ENCODE data around the gene RBM4B. TPM values are rescaled to one million over a fixed set of nuclear protein-coding genes. Genes with fewer than 3 reads are reported as not detected.

Gene RBM4B
- total and polyA plus RNA-seq, 4 donors, result 7.1 to 13.8 (median 10.6) TPM

DNA sequence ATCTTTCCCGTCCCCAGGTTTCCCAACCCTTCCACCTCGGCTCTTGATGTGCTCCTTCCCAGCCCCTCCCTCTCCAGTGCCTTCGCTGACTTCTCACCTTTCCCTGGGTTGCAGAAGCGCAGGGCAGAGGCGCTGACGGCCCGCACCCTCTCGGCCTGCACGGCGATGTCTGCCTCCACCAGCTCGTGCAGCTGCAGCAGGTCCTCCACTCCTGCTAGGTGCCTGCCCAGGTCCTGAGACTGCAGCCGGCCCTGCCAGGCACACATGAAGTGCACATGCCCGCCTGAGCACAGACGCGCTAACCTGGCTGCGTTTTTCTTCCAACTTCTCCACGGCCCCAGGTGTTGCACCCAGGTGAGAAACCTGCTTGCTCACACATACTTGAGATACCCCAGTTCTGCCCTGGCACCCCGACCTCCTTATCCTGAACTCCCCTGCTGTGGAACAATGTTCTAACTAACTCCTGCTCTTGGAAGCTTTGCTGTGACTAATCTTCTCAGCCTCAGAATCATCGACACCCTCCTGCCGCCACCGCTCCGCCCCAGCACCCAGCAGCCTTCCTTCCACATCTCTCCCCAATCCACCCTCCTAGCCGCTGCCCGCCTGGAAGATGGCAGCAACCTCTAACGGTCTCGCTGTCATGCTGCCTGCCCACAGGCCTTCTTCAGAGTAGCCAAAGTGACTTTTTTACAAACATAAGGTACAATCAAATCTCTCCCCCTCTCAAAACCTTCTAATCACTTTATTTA, 28.1 kb upstream of the RBM4B start:
- Histone ChIP-seq H3K4me3 (ENCODE audit: low read depth in 1 of 3, low read length in 3 of 3) (no peak overlapping the region), H3K27ac (ENCODE audit: low read depth in 1 of 2, low read length in 2 of 2) (no peak overlapping the region), H3K4me1 (ENCODE audit: control insufficient read depth in 4 of 4, insufficient read depth in 4 of 4, low read length in 3 of 4) (peaks cover 0 to 18% (median 12%) of the 10 kb centered on the region in 4 donors), H3K9ac (ENCODE audit: low read depth in 1 of 2, low read length in 2 of 2) (no peak overlapping the region), H3K9me3 (ENCODE audit: control insufficient read depth in 4 of 4, low read length in 3 of 4) (no peaks in the 10 kb centered on the region), H3K36me3 (ENCODE audit: control insufficient read depth in 4 of 4, insufficient read depth in 3 of 4, low read depth in 1 of 4, low read length in 3 of 4) (peaks cover 12 to 50% (median 20%) of the 10 kb centered on the region in 4 donors), H3K27me3 (ENCODE audit: control insufficient read depth in 4 of 4, insufficient read depth in 4 of 4, low read length in 3 of 4) (no peaks in the 10 kb centered on the region)
- TF ChIP-seq, protein P1, sequence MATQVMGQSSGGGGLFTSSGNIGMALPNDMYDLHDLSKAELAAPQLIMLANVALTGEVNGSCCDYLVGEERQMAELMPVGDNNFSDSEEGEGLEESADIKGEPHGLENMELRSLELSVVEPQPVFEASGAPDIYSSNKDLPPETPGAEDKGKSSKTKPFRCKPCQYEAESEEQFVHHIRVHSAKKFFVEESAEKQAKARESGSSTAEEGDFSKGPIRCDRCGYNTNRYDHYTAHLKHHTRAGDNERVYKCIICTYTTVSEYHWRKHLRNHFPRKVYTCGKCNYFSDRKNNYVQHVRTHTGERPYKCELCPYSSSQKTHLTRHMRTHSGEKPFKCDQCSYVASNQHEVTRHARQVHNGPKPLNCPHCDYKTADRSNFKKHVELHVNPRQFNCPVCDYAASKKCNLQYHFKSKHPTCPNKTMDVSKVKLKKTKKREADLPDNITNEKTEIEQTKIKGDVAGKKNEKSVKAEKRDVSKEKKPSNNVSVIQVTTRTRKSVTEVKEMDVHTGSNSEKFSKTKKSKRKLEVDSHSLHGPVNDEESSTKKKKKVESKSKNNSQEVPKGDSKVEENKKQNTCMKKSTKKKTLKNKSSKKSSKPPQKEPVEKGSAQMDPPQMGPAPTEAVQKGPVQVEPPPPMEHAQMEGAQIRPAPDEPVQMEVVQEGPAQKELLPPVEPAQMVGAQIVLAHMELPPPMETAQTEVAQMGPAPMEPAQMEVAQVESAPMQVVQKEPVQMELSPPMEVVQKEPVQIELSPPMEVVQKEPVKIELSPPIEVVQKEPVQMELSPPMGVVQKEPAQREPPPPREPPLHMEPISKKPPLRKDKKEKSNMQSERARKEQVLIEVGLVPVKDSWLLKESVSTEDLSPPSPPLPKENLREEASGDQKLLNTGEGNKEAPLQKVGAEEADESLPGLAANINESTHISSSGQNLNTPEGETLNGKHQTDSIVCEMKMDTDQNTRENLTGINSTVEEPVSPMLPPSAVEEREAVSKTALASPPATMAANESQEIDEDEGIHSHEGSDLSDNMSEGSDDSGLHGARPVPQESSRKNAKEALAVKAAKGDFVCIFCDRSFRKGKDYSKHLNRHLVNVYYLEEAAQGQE (IDR thresholded peaks at IDR 0.05), result no peak
- TF ChIP-seq FOXA1 (IDR thresholded peaks at IDR 0.05), result no peak
- no peak for TF ChIP-seq EGR1 (IDR thresholded peaks at IDR 0.05; ENCODE audit: low read depth in 2 of 2)
- no peak for TF ChIP-seq RAD21 (IDR thresholded peaks at IDR 0.05)
- no peak for TF ChIP-seq HNF4G (IDR thresholded peaks at IDR 0.05)
- no peak for TF ChIP-seq HNF4A (conservative IDR thresholded peaks at IDR 0.05)
- TF ChIP-seq GABPA (IDR thresholded peaks at IDR 0.05 in 1 of 2, conservative IDR thresholded peaks at IDR 0.05 in 1 of 2), result no peak
- TF ChIP-seq, protein P2, sequence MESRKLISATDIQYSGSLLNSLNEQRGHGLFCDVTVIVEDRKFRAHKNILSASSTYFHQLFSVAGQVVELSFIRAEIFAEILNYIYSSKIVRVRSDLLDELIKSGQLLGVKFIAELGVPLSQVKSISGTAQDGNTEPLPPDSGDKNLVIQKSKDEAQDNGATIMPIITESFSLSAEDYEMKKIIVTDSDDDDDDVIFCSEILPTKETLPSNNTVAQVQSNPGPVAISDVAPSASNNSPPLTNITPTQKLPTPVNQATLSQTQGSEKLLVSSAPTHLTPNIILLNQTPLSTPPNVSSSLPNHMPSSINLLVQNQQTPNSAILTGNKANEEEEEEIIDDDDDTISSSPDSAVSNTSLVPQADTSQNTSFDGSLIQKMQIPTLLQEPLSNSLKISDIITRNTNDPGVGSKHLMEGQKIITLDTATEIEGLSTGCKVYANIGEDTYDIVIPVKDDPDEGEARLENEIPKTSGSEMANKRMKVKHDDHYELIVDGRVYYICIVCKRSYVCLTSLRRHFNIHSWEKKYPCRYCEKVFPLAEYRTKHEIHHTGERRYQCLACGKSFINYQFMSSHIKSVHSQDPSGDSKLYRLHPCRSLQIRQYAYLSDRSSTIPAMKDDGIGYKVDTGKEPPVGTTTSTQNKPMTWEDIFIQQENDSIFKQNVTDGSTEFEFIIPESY (IDR thresholded peaks at IDR 0.05), result no peak
- TF ChIP-seq FOXA2 (IDR thresholded peaks at IDR 0.05), result no peak
- no peak for TF ChIP-seq NR2F2 (IDR thresholded peaks at IDR 0.05)
- no peak for TF ChIP-seq SP1 (IDR thresholded peaks at IDR 0.05)
- TF ChIP-seq, protein P3, sequence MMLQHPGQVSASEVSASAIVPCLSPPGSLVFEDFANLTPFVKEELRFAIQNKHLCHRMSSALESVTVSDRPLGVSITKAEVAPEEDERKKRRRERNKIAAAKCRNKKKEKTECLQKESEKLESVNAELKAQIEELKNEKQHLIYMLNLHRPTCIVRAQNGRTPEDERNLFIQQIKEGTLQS (IDR thresholded peaks at IDR 0.05), result no peak
- TF ChIP-seq, protein P4, sequence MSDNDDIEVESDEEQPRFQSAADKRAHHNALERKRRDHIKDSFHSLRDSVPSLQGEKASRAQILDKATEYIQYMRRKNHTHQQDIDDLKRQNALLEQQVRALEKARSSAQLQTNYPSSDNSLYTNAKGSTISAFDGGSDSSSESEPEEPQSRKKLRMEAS (IDR thresholded peaks at IDR 0.05), result no peak
- no peak for TF ChIP-seq RXRA (IDR thresholded peaks at IDR 0.05)
- no peak for DNase-seq (ENCODE audit: low spot score)
- WGBS, result 94% methylated on average over 26 of the region's 26 CpGs

DNA sequence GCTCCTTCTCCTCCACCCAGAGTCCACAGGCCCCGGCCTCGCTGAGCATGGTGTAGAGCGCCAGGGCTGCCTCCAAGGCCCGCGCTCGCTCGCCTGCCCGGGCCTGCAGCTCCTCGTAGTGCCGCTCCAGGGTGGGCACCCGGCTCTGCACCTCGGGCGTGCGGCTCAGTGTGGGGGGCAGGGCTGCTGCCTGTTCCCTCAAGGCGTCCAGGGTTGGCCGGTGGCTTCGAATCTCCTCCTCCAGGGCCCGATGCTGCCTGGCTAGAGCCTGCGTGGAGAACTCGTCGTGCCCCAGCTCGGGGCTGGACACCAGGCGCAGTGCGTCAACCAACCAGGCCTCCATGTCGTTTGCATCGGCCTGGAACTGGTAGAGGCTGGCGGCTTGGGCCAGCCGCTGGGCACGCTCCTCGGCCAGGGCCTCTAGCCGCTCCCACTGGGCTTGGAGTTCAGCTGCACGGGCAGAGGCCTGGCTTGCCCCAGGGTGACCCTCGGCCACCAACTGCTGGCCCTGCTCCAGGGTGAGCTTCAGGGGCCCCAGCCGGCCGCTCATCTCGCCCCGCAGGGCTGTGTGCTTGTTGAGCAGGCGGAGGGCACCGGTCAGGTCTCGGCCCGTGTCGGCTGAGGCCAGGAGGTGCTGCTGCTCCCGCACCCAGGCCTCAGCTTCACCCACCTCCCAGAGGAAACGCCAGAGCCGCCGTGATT, 27.1 kb upstream of the RBM4B start:
- Histone ChIP-seq H3K27me3 (ENCODE audit: control insufficient read depth in 4 of 4, insufficient read depth in 4 of 4, low read length in 3 of 4) (no peaks in the 10 kb centered on the region), H3K27ac (ENCODE audit: low read depth in 1 of 2, low read length in 2 of 2) (no peak overlapping the region), H3K9ac (ENCODE audit: low read depth in 1 of 2, low read length in 2 of 2) (no peak overlapping the region), H3K9me3 (ENCODE audit: control insufficient read depth in 4 of 4, low read length in 3 of 4) (no peaks in the 10 kb centered on the region), H3K36me3 (ENCODE audit: control insufficient read depth in 4 of 4, insufficient read depth in 3 of 4, low read depth in 1 of 4, low read length in 3 of 4) (peaks cover 12 to 47% (median 22%) of the 10 kb centered on the region in 4 donors), H3K4me3 (ENCODE audit: low read depth in 1 of 3, low read length in 3 of 3) (no peak overlapping the region), H3K4me1 (ENCODE audit: control insufficient read depth in 4 of 4, insufficient read depth in 4 of 4, low read length in 3 of 4) (peaks cover 0 to 24% (median 15%) of the 10 kb centered on the region in 4 donors)
- no peak for DNase-seq (ENCODE audit: low spot score)
- 91% methylated on average over 46 of the region's 46 CpGs for WGBS
- TF ChIP-seq, protein P4 (IDR thresholded peaks at IDR 0.05), result no peak
- TF ChIP-seq, protein P5, sequence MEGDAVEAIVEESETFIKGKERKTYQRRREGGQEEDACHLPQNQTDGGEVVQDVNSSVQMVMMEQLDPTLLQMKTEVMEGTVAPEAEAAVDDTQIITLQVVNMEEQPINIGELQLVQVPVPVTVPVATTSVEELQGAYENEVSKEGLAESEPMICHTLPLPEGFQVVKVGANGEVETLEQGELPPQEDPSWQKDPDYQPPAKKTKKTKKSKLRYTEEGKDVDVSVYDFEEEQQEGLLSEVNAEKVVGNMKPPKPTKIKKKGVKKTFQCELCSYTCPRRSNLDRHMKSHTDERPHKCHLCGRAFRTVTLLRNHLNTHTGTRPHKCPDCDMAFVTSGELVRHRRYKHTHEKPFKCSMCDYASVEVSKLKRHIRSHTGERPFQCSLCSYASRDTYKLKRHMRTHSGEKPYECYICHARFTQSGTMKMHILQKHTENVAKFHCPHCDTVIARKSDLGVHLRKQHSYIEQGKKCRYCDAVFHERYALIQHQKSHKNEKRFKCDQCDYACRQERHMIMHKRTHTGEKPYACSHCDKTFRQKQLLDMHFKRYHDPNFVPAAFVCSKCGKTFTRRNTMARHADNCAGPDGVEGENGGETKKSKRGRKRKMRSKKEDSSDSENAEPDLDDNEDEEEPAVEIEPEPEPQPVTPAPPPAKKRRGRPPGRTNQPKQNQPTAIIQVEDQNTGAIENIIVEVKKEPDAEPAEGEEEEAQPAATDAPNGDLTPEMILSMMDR (IDR thresholded peaks at IDR 0.05; ENCODE audit: low read depth, low read length, missing input control), result no peak
- TF ChIP-seq HNF4G (IDR thresholded peaks at IDR 0.05), result no peak
- no peak for TF ChIP-seq NR2F2 (IDR thresholded peaks at IDR 0.05)
- no peak for TF ChIP-seq TAF1 (conservative IDR thresholded peaks at IDR 0.05)
- TF ChIP-seq, protein P1 (IDR thresholded peaks at IDR 0.05), result no peak

Measured in liver (tissue), 9 donors.